Prostate gland (tissue), 2 donors: ENCODE measurements around the gene UBXN2A.

Experiments
- POLR2A ChIP-seq: fragments of 450-650 bp; IDR thresholded peaks from one replicate; pipeline ENCODE4 v1.6.1; 2016; ENCODE audit warnings: antibody characterized with exemption, mild to moderate bottlenecking
- TF ChIP-seq, protein P1 (sequence below), 4 experiments: fragments of 200-600 bp in 2 of 4; fragments of 450-650 bp in 2 of 4; sonication (generic) in 2 of 4; IDR thresholded peaks; 1 replicate in 3 of 4; 2 replicates in 1 of 4; pipeline ENCODE4 v1.5.1; 2016 to 2019; ENCODE audit warnings: antibody characterized with exemption in 4 of 4, mild to moderate bottlenecking in 2 of 4, moderate library complexity in 2 of 4

- TF ChIP-seq, protein P1, sequence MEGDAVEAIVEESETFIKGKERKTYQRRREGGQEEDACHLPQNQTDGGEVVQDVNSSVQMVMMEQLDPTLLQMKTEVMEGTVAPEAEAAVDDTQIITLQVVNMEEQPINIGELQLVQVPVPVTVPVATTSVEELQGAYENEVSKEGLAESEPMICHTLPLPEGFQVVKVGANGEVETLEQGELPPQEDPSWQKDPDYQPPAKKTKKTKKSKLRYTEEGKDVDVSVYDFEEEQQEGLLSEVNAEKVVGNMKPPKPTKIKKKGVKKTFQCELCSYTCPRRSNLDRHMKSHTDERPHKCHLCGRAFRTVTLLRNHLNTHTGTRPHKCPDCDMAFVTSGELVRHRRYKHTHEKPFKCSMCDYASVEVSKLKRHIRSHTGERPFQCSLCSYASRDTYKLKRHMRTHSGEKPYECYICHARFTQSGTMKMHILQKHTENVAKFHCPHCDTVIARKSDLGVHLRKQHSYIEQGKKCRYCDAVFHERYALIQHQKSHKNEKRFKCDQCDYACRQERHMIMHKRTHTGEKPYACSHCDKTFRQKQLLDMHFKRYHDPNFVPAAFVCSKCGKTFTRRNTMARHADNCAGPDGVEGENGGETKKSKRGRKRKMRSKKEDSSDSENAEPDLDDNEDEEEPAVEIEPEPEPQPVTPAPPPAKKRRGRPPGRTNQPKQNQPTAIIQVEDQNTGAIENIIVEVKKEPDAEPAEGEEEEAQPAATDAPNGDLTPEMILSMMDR (IDR thresholded peaks at IDR 0.05): no peak
- no peak for TF ChIP-seq POLR2A
Measured at GRCh38 chr2:23900133-23900532, 40.1 kb upstream of the UBXN2A start.
